Upper lobe of left lung (tissue), 4 donors: Measurements from ENCODE around the gene AKR1C1.

Experiments
- POLR2A ChIP-seq, 4 donors: fragments of 450-650 bp; IDR thresholded peaks; one replicate each; pipeline ENCODE4 v1.5.1; 2016 to 2017; ENCODE audit warnings: antibody characterized with exemption in 4 of 4, mild to moderate bottlenecking in 2 of 4
- TF ChIP-seq, protein P1 (sequence below), 6 experiments: fragments of 450-650 bp in 4 of 6; fragments of 200-600 bp in 2 of 6; sonication (generic) in 2 of 6; IDR thresholded peaks; one replicate each; pipeline ENCODE4 v1.5.1; 2016 to 2019; ENCODE audit warnings: antibody characterized with exemption in 6 of 6

DNA sequence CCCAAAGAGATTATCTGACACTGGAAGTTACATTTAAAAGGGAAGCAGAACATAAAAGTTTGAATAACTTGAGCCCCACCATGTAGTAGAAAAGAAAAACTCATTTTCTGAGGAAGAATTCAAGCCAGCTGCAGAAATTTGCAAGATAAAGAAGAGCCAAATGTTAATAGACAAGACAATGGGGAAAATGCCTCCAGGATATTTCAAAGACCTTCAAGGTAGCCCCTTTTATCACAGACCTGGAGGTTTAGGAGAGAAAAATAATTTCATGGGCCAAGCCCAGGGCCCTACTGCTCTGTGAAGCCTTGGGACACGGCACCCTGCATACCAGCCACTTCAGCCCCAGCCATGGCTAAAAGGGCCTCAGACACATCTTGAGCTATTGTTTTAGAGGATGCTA, 18.4 kb upstream of the AKR1C1 start:
- TF ChIP-seq POLR2A (IDR thresholded peaks at IDR 0.05): no peak
- TF ChIP-seq, protein P1, sequence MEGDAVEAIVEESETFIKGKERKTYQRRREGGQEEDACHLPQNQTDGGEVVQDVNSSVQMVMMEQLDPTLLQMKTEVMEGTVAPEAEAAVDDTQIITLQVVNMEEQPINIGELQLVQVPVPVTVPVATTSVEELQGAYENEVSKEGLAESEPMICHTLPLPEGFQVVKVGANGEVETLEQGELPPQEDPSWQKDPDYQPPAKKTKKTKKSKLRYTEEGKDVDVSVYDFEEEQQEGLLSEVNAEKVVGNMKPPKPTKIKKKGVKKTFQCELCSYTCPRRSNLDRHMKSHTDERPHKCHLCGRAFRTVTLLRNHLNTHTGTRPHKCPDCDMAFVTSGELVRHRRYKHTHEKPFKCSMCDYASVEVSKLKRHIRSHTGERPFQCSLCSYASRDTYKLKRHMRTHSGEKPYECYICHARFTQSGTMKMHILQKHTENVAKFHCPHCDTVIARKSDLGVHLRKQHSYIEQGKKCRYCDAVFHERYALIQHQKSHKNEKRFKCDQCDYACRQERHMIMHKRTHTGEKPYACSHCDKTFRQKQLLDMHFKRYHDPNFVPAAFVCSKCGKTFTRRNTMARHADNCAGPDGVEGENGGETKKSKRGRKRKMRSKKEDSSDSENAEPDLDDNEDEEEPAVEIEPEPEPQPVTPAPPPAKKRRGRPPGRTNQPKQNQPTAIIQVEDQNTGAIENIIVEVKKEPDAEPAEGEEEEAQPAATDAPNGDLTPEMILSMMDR (IDR thresholded peaks at IDR 0.05): no peak
